Medulla oblongata (tissue), 1 donor: ENCODE measurements around the gene SLC22A7.
A peak's percentile ranks its signal among the peaks of the same experiment; 100 is the strongest.

Experiments
- DNase-seq: peaks from one replicate; pipeline ENCODE4 v3.0.0-alpha.2; 2015; ENCODE audit errors: extremely low spot score

Gene SLC22A7

GRCh38 chr6:43283905-43284304 lies 14.2 kb upstream of the SLC22A7 start:
- no peak for DNase-seq

- no peak for DNase-seq
Measured at GRCh38 chr6:43284991-43285781, 12.9 kb upstream of the SLC22A7 start.

GRCh38 chr6:43285832-43286231 lies 12.2 kb upstream of the SLC22A7 start:
- no peak for DNase-seq

- DNase-seq = no peak
Measured at GRCh38 chr6:43286456-43286979, 11.5 kb upstream of the SLC22A7 start.

GRCh38 chr6:43286980-43287716 lies 10.9 kb upstream of the SLC22A7 start:
- DNase-seq = peak; percentile 47

GRCh38 chr6:43287717-43288679 lies 10.1 kb upstream of the SLC22A7 start:
- DNase-seq = no peak

- no peak for DNase-seq
Measured at GRCh38 chr6:43290339-43290904, 7.6 kb upstream of the SLC22A7 start.

- DNase-seq = peak; percentile 48
Measured at GRCh38 chr6:43290905-43291355, 7.1 kb upstream of the SLC22A7 start.

- DNase-seq = no peak
Measured at GRCh38 chr6:43291708-43292107, 6.4 kb upstream of the SLC22A7 start.

GRCh38 chr6:43292341-43292740 lies 5.7 kb upstream of the SLC22A7 start:
- DNase-seq = no peak

- no peak for DNase-seq
Measured at GRCh38 chr6:43292763-43293318, 5.2 kb upstream of the SLC22A7 start.

- DNase-seq = no peak
Measured at GRCh38 chr6:43293698-43294097, 4.4 kb upstream of the SLC22A7 start.

- DNase-seq = no peak
Measured at GRCh38 chr6:43294536-43294935, 3.5 kb upstream of the SLC22A7 start.

- no peak for DNase-seq
Measured at GRCh38 chr6:43295456-43295855, 2.6 kb upstream of the SLC22A7 start.

- no peak for DNase-seq
Measured at GRCh38 chr6:43296780-43297497, 1.1 kb upstream of the SLC22A7 start.

GRCh38 chr6:43298565-43299337 lies 691 bp downstream of the SLC22A7 start:
- no peak for DNase-seq

GRCh38 chr6:43299338-43300293 lies 1.6 kb downstream of the SLC22A7 start:
- no peak for DNase-seq
